CD4-positive, alpha-beta T cell (primary cell): ENCODE data around the gene GGTLC3. TPM values are rescaled to one million over a fixed set of nuclear protein-coding genes. Genes with fewer than 3 reads are reported as not detected.
"Not testable (repeated sequence)": the region's sequence is repeated elsewhere in the genome, so short reads cannot be mapped to it uniquely, and the experiment has no call there.

Experiments
- ATAC-seq: fragments of 200-7000 bp; cut with Tn5 transposase; one replicate; pipeline ENCODE4 v1.10.0; 2022; ENCODE audit warnings: mild to moderate bottlenecking; ENCODE audit not compliant: poor library complexity
- CTCF ChIA-PET: fragments of 350-600 bp; sonication (Branson Sonifier 250); formaldehyde crosslinking; loops from one replicate; lab custom pipeline; 2021; ENCODE audit warnings: antibody characterized with exemption, inconsistent platforms; lab: Charles Lee
- POLR2A ChIA-PET: fragments of 350-600 bp; sonication (Branson Sonifier 250); formaldehyde crosslinking; loops from one replicate; lab custom pipeline; 2021; ENCODE audit warnings: antibody characterized with exemption, inconsistent platforms; lab: Charles Lee
- DNase-seq, 14 experiments: peaks; one replicate each; pipeline ENCODE4 v3.0.0-alpha.2; 2013 to 2020; ENCODE audit warnings: mixed read lengths in 2 of 14
- H3K27ac ChIP-seq, 2 donors: one replicate each; pipeline versions ENCODE4 v1.5.1 to v1.7.0; 2013; ENCODE audit warnings: low read length in 2 of 2, low read depth in 1 of 2, mild to moderate bottlenecking in 1 of 2
- H3K27me3 ChIP-seq, 2 experiments: 1 replicate in 1 of 2; 2 replicates in 1 of 2; pipeline versions ENCODE4 v1.6.1 to v1.7.0; 2013; ENCODE audit warnings: low read length in 2 of 2, control low read depth in 1 of 2, mild to moderate bottlenecking in 1 of 2, moderate library complexity in 1 of 2; ENCODE audit not compliant: insufficient read depth in 2 of 2, control insufficient read depth in 1 of 2
- H3K36me3 ChIP-seq: one replicate; pipeline ENCODE4 v1.6.1; 2013; ENCODE audit warnings: low read length, control low read depth; ENCODE audit not compliant: insufficient read depth
- H3K4me1 ChIP-seq: one replicate; pipeline ENCODE4 v1.6.1; 2013; ENCODE audit warnings: low read length, control low read depth; ENCODE audit not compliant: insufficient read depth
- H3K4me3 ChIP-seq: one replicate; pipeline ENCODE4 v1.5.1; 2013; ENCODE audit warnings: mild to moderate bottlenecking, low read length, moderate library complexity
- H3K9me3 ChIP-seq, 2 experiments: 1 replicate in 1 of 2; 2 replicates in 1 of 2; pipeline versions ENCODE4 v1.6.1 to v1.7.0; 2013; ENCODE audit warnings: low read length in 2 of 2, mild to moderate bottlenecking in 2 of 2, control low read depth in 1 of 2, moderate library complexity in 1 of 2; ENCODE audit not compliant: control insufficient read depth in 1 of 2, insufficient read depth in 1 of 2
- H3K27ac Mint-ChIP-seq: one replicate; pipeline ENCODE4 v1.8.0; 2020; ENCODE audit warnings: mixed read lengths
- H3K27me3 Mint-ChIP-seq: one replicate; pipeline ENCODE4 v1.8.0; 2021; ENCODE audit warnings: mixed read lengths
- H3K36me3 Mint-ChIP-seq: one replicate; pipeline ENCODE4 v1.8.0; 2021; ENCODE audit warnings: low read depth, mixed read lengths
- H3K4me1 Mint-ChIP-seq: one replicate; pipeline ENCODE4 v1.8.0; 2021; ENCODE audit warnings: low read depth, mixed read lengths
- H3K4me3 Mint-ChIP-seq: one replicate; pipeline ENCODE4 v1.8.0; 2020; ENCODE audit warnings: mild to moderate bottlenecking, mixed read lengths
- H3K9me3 Mint-ChIP-seq: one replicate; pipeline ENCODE4 v1.8.0; 2020; ENCODE audit warnings: mixed read lengths
- intact Hi-C, 2 experiments: fragments of 100-400 bp; cut with DNase I in 1 of 2; cut with micrococcal nuclease in 1 of 2; formaldehyde crosslinking; loops; one replicate each; pipeline versions ENCODE4 v1.15.1 to v1.9.0; 2023 to 2025; cut with DNase I, micrococcal nuclease
- polyA plus RNA-seq, 2 donors: library from polyadenylated mRNA; unstranded; fragments of 120-200 nt; gene quantifications; one replicate each; pipeline ENCODE4 v1.2.1, GENCODE V29; 2013
- total RNA-seq, 174 experiments: library from RNA in 2 of 174; stranded (reverse) in 2 of 174; gene quantifications; one replicate each; pipeline ENCODE4 v1.2.3 and lab custom pipeline; 2021 to 2026

The GGTLC3 gene
- total RNA-seq (under 1 TPM; 0.36 to 0.58 TPM), total RNA-seq (lab: John Stamatoyannopoulos, UW) (0 to 0.23 (median 0) reads per million in 172 experiments)
- polyA plus RNA-seq (2013, experiment 1 of 2), result not detected
- polyA plus RNA-seq (2013, experiment 2 of 2), result 0.08 TPM

- H3K4me3 ChIP-seq, intact Hi-C loops, H3K4me3 Mint-ChIP-seq, H3K27me3 ChIP-seq, H3K27me3 Mint-ChIP-seq, ATAC-seq, H3K27ac ChIP-seq, H3K36me3 ChIP-seq, DNase-seq, POLR2A ChIA-PET, H3K9me3 ChIP-seq, H3K4me1 Mint-ChIP-seq, H3K4me1 ChIP-seq, H3K27ac Mint-ChIP-seq, CTCF ChIA-PET, H3K36me3 Mint-ChIP-seq, H3K9me3 Mint-ChIP-seq: not testable (repeated sequence)
Measured at GRCh38 chr22:18518061-18518460, at the start of gene GGTLC3. TSS of gene GGTLC3 (minus strand) at chr22:18518161. CDS start at chr22:18517897, 264 bp downstream.

GRCh38 chr22:18560099-18560974 lies 42.4 kb upstream of the GGTLC3 start:
- DNase-seq, H3K9me3 Mint-ChIP-seq, H3K27ac ChIP-seq, H3K4me1 Mint-ChIP-seq, CTCF ChIA-PET, H3K27me3 ChIP-seq, H3K4me1 ChIP-seq, H3K27me3 Mint-ChIP-seq, H3K4me3 ChIP-seq, POLR2A ChIA-PET, H3K9me3 ChIP-seq, H3K36me3 ChIP-seq, H3K36me3 Mint-ChIP-seq, intact Hi-C loops, H3K27ac Mint-ChIP-seq, H3K4me3 Mint-ChIP-seq: not testable (repeated sequence)
- peak; percentile 90 for ATAC-seq

GRCh38 chr22:18558939-18559338 lies 41.0 kb upstream of the GGTLC3 start:
- CTCF ChIA-PET, H3K9me3 ChIP-seq, ATAC-seq, H3K4me1 Mint-ChIP-seq, H3K27ac ChIP-seq, intact Hi-C loops, H3K36me3 ChIP-seq, DNase-seq, H3K27ac Mint-ChIP-seq, H3K4me1 ChIP-seq, H3K4me3 Mint-ChIP-seq, H3K27me3 ChIP-seq, H3K36me3 Mint-ChIP-seq, POLR2A ChIA-PET, H3K9me3 Mint-ChIP-seq, H3K27me3 Mint-ChIP-seq, H3K4me3 ChIP-seq: not testable (repeated sequence)

GRCh38 chr22:18558516-18558915 lies 40.6 kb upstream of the GGTLC3 start:
- H3K9me3 ChIP-seq, H3K4me1 Mint-ChIP-seq, H3K27me3 Mint-ChIP-seq, intact Hi-C loops, H3K4me3 ChIP-seq, POLR2A ChIA-PET, H3K36me3 ChIP-seq, CTCF ChIA-PET, H3K36me3 Mint-ChIP-seq, H3K27ac ChIP-seq, H3K4me3 Mint-ChIP-seq, H3K27ac Mint-ChIP-seq, H3K9me3 Mint-ChIP-seq, H3K4me1 ChIP-seq, ATAC-seq, DNase-seq, H3K27me3 ChIP-seq: not testable (repeated sequence)

GRCh38 chr22:18554280-18555256 lies 36.6 kb upstream of the GGTLC3 start:
- H3K27me3 ChIP-seq, H3K4me1 ChIP-seq, H3K27ac Mint-ChIP-seq, H3K27me3 Mint-ChIP-seq, H3K36me3 ChIP-seq, H3K27ac ChIP-seq, H3K9me3 Mint-ChIP-seq, POLR2A ChIA-PET, H3K4me1 Mint-ChIP-seq, H3K4me3 ChIP-seq, DNase-seq, intact Hi-C loops, H3K4me3 Mint-ChIP-seq, CTCF ChIA-PET, H3K36me3 Mint-ChIP-seq, H3K9me3 ChIP-seq: not testable (repeated sequence)
- peak; percentile 14 for ATAC-seq

GRCh38 chr22:18552839-18553597 lies 35.1 kb upstream of the GGTLC3 start:
- intact Hi-C loops, H3K4me3 ChIP-seq, H3K27ac ChIP-seq, ATAC-seq, POLR2A ChIA-PET, H3K27me3 ChIP-seq, H3K27me3 Mint-ChIP-seq, H3K4me1 Mint-ChIP-seq, H3K36me3 Mint-ChIP-seq, H3K4me1 ChIP-seq, H3K27ac Mint-ChIP-seq, CTCF ChIA-PET, H3K9me3 ChIP-seq, H3K36me3 ChIP-seq, DNase-seq, H3K9me3 Mint-ChIP-seq, H3K4me3 Mint-ChIP-seq: not testable (repeated sequence)
